A549 (cell line): ENCODE data around the gene CCDC152. TPM values are rescaled to one million over a fixed set of nuclear protein-coding genes. Genes with fewer than 3 reads are reported as not detected.

ENCODE experiments used
- ATAC-seq, 2 experiments: fragments of 200-7000 bp in 1 of 2; fragments of >200 bp in 1 of 2; cut with Nextera tagmentation in 1 of 2; cut with Tn5 transposase in 1 of 2; 3 replicates each; pipeline versions ENCODE4 v1.8.0 to v1.9.1; 2018 to 2020; ENCODE audit warnings: mild to moderate bottlenecking in 1 of 2, moderate library complexity in 1 of 2
- CTCF ChIA-PET: fragments of 300-600 bp; sonication (Branson Sonifier 250); formaldehyde crosslinking; extraction: SDS; loops from one replicate; lab custom pipeline; 2021; ENCODE audit warnings: antibody characterized with exemption, inconsistent platforms; lab: Yijun Ruan, JAX
- POLR2A ChIA-PET: fragments of 350-600 bp; formaldehyde crosslinking; extraction: SDS; loops from one replicate; lab custom pipeline; 2021; ENCODE audit warnings: antibody characterized with exemption, inconsistent platforms; lab: Yijun Ruan, JAX
- DNase-seq, 2 experiments: peaks; one replicate each; pipeline versions ENCODE4 v3.0.0 to v3.0.0-alpha.2; 2011 to 2016; ENCODE audit warnings: low read depth in 1 of 2, low spot score in 1 of 2
- FAIRE-seq: peaks from 2 replicates; lab custom pipeline; 2011; peaks lifted over from hg19 to GRCh38; lab: Jason Lieb, UNC
- H3K27ac ChIP-seq, 2 experiments: fragments of >200 bp; sonication (Bioruptor Twin); formaldehyde crosslinking; 3 replicates each; pipeline ENCODE4 v1.5.1; 2016 to 2017
- H3K4me1 ChIP-seq: fragments of >200 bp; sonication (Bioruptor Twin); formaldehyde crosslinking; 3 replicates; pipeline ENCODE4 v1.6.1; 2016
- H3K4me2 ChIP-seq: fragments of >200 bp; sonication (Bioruptor Twin); formaldehyde crosslinking; 3 replicates; pipeline ENCODE4 v1.6.1; 2016
- H3K4me3 ChIP-seq: fragments of >200 bp; sonication (Bioruptor Twin); formaldehyde crosslinking; 3 replicates; pipeline ENCODE4 v1.5.1; 2016
- H3K9me3 ChIP-seq: fragments of >200 bp; sonication (Bioruptor Twin); formaldehyde crosslinking; 3 replicates; pipeline ENCODE4 v1.6.1; 2016
- CBX2 ChIP-seq: fragments of 200-600 bp; sonication (generic); IDR thresholded peaks from 2 replicates; pipeline ENCODE4 v1.6.1; 2016; ENCODE audit warnings: low read depth, mild to moderate bottlenecking, borderline replicate concordance
- CTCF ChIP-seq: fragments of >200 bp; sonication (Bioruptor Twin); formaldehyde crosslinking; IDR thresholded peaks from 3 replicates; pipeline ENCODE4 v1.5.1; 2016
- E2F6 ChIP-seq: IDR thresholded peaks from 2 replicates; pipeline ENCODE4 v1.6.1; 2012; ENCODE audit warnings: low read depth, borderline replicate concordance
- EHF ChIP-seq: fragments of 250-450 bp; sonication (Bioruptor Pico); IDR thresholded peaks from 2 replicates; pipeline ENCODE4 v1.5.0; 2020; ENCODE audit warnings: mild to moderate bottlenecking
- EP300 ChIP-seq, 2 experiments: fragments of >200 bp; sonication (Bioruptor Twin); formaldehyde crosslinking; IDR thresholded peaks; 2 replicates in 1 of 2; 3 replicates in 1 of 2; pipeline ENCODE4 v1.6.1; 2016 to 2017
- ESRRA ChIP-seq: fragments of 150-350 bp; IDR thresholded peaks from 2 replicates; pipeline ENCODE4 v1.6.1; 2014; ENCODE audit warnings: mild to moderate bottlenecking, low read length, borderline replicate concordance
- FOSB ChIP-seq: fragments of 250-450 bp; sonication (Bioruptor Pico); IDR thresholded peaks from 2 replicates; pipeline ENCODE4 v1.5.0; 2020; ENCODE audit warnings: mild to moderate bottlenecking, moderate library complexity
- FOSL2 ChIP-seq, 2 experiments: fragments of 450-650 bp in 1 of 2; fragments of >200 bp in 1 of 2; sonication (Bioruptor Twin) in 1 of 2; formaldehyde crosslinking; IDR thresholded peaks; 2 replicates each; pipeline versions ENCODE4 v1.5.0 to v1.6.1; 2016 to 2020; ENCODE audit warnings: mild to moderate bottlenecking in 1 of 2, moderate library complexity in 1 of 2
- FOXS1 ChIP-seq: fragments of 250-450 bp; sonication (Bioruptor Pico); IDR thresholded peaks from 2 replicates; pipeline ENCODE4 v1.5.0; 2020; ENCODE audit warnings: mild to moderate bottlenecking, moderate library complexity
- HES2 ChIP-seq: fragments of >200 bp; sonication (Bioruptor Twin); formaldehyde crosslinking; IDR thresholded peaks from 2 replicates; pipeline ENCODE4 v1.6.1; 2016
- HMGXB4 ChIP-seq: fragments of 250-450 bp; sonication (Bioruptor Pico); IDR thresholded peaks from 2 replicates; pipeline ENCODE4 v1.5.0; 2021; ENCODE audit warnings: mild to moderate bottlenecking, moderate library complexity, borderline replicate concordance
- HOXB13 ChIP-seq: fragments of 250-450 bp; sonication (Bioruptor Pico); IDR thresholded peaks from 2 replicates; pipeline ENCODE4 v1.5.0; 2020; ENCODE audit warnings: low read depth, mild to moderate bottlenecking, moderate library complexity
- JUN ChIP-seq, 2 experiments: fragments of >200 bp; sonication (Bioruptor Twin); formaldehyde crosslinking; IDR thresholded peaks; 2 replicates in 1 of 2; 3 replicates in 1 of 2; pipeline ENCODE4 v1.6.1; 2016 to 2017
- MAFK ChIP-seq: fragments of 450-650 bp; IDR thresholded peaks from 2 replicates; pipeline ENCODE4 v1.6.1; 2014; ENCODE audit not compliant: partially characterized antibody
- MAZ ChIP-seq: fragments of 150-350 bp; IDR thresholded peaks from 2 replicates; pipeline ENCODE4 v1.6.1; 2014; ENCODE audit warnings: antibody characterized with exemption, low read depth, low read length, borderline replicate concordance
- NFE2L2 ChIP-seq: fragments of 150-350 bp; conservative IDR thresholded peaks from 2 replicates; pipeline ENCODE4 v1.6.1; 2014; ENCODE audit warnings: low read length
- PHF8 ChIP-seq: fragments of 200-600 bp; sonication (generic); IDR thresholded peaks from 2 replicates; pipeline ENCODE4 v1.6.1; 2016; ENCODE audit warnings: low read depth, mild to moderate bottlenecking, antibody characterized with exemption, moderate library complexity, borderline replicate concordance
- REST ChIP-seq: fragments of 200-600 bp; sonication (generic); IDR thresholded peaks from 2 replicates; pipeline ENCODE4 v1.6.1; 2016; ENCODE audit warnings: antibody characterized with exemption, mild to moderate bottlenecking, moderate library complexity
- RFX5 ChIP-seq: fragments of 450-650 bp; IDR thresholded peaks from 2 replicates; pipeline ENCODE4 v1.7.1; 2014; ENCODE audit warnings: antibody characterized with exemption, mild to moderate bottlenecking, moderate library complexity
- SREBF2 ChIP-seq: fragments of 450-650 bp; IDR thresholded peaks from 2 replicates; pipeline ENCODE4 v1.6.1; 2014; ENCODE audit warnings: mild to moderate bottlenecking, moderate library complexity
- ZFP36 ChIP-seq: fragments of 450-650 bp; IDR thresholded peaks from 2 replicates; pipeline ENCODE4 v1.6.1; 2014; ENCODE audit warnings: borderline replicate concordance; ENCODE audit not compliant: partially characterized antibody
- ZSCAN20 ChIP-seq: fragments of 250-450 bp; sonication (Bioruptor Pico); IDR thresholded peaks from 2 replicates; pipeline ENCODE4 v1.8.0; 2022; ENCODE audit warnings: mild to moderate bottlenecking, moderate library complexity
- WGBS: methylation state at CpG from one replicate; pipeline ENCODE4 v1.1.6; 2017; ENCODE audit errors: missing lambda C conversion rate; 5-methylcytosine and 5-hydroxymethylcytosine counted together
- polyA plus RNA-seq, 4 experiments: library from polyadenylated mRNA; depleted of rRNA in 3 of 4; stranded (reverse); fragments of >200 nt; fragmentation: RNase III in 1 of 4; extraction: RNeasy Plus Mini Kit Qiagen cat#74134 plus additional on column Dnase treatment in 1 of 4; gene quantifications; 2 replicates in 3 of 4; 3 replicates in 1 of 4; pipeline ENCODE4 v1.2.3, GENCODE V29; 2011 to 2017

The CCDC152 gene
- polyA plus RNA-seq, 2 of the 4 experiments (the other 2 are of a cell fraction), result not detected

- ATAC-seq (no peak), FAIRE-seq (no peak)
- WGBS, result 48% methylated on average over 2 of the region's 2 CpGs
- no peak overlapping the region for H3K4me2 ChIP-seq
- H3K27ac ChIP-seq, result no peak overlapping the region
- TF ChIP-seq RFX5 (no peak), MAFK (peak; percentile 24)
- TF ChIP-seq, all 56 proteins: peak for 1
- CTCF ChIA-PET, result interaction anchor here (0.7 kb wide), 1 partner anchor 15 kb away, joined by 3 read pairs; no protein-coding TSS in a partner anchor
- POLR2A ChIA-PET, result no interaction called here
- Histone ChIP-seq H3K4me3 (no peak overlapping the region), H3K9me3 (no peaks in the 10 kb centered on the region), H3K4me1 (no peaks in the 10 kb centered on the region)
- DNase-seq, result no peak
Measured at GRCh38 chr5:42830924-42831323, 74.3 kb downstream of the CCDC152 start.

- Histone ChIP-seq H3K4me3 (no peak overlapping the region), H3K9me3 (no peaks in the 10 kb centered on the region)
- CTCF ChIA-PET, result interaction anchor here (1.2 kb wide), 1 partner anchor 77 kb away, joined by 3 read pairs; no protein-coding TSS in a partner anchor
- ATAC-seq (no peak), FAIRE-seq (no peak)
- WGBS, result 50% methylated on average over 5 of the region's 5 CpGs
- TF ChIP-seq ESRRA, result no peak
- no peak for TF ChIP-seq HOXB13
- no peak for TF ChIP-seq ZFP36
- TF ChIP-seq ZSCAN20, result no peak
- TF ChIP-seq FOSL2 (IDR thresholded peaks at IDR 0.05), result no peak
- TF ChIP-seq FOSL2 (CRISPR knock-in tag; IDR thresholded peaks at IDR 0.05), result no peak
- no peak for TF ChIP-seq FOSB
- no peak for TF ChIP-seq EHF
- no peak for TF ChIP-seq HMGXB4
- no peak for TF ChIP-seq SREBF2
- no peak for TF ChIP-seq FOXS1 (CRISPR knock-in tag)
- no peak for TF ChIP-seq CBX2
- no peak for TF ChIP-seq PHF8
- TF ChIP-seq NFE2L2, result no peak
- TF ChIP-seq REST, result no peak
- no peak for TF ChIP-seq CTCF
- TF ChIP-seq MAZ, result no peak
- no peak for TF ChIP-seq JUN (IDR thresholded peaks at IDR 0.05)
- no peak for TF ChIP-seq E2F6
- TF ChIP-seq HES2, result no peak
- no peak for TF ChIP-seq EP300 (IDR thresholded peaks at IDR 0.05)
- TF ChIP-seq, all 56 proteins: peak for 0
- POLR2A ChIA-PET, result no interaction called here
- no peaks in the 10 kb centered on the region for H3K4me1 ChIP-seq
- DNase-seq, result no peak
- no peak overlapping the region for H3K4me2 ChIP-seq
- no peak overlapping the region for H3K27ac ChIP-seq
Measured at GRCh38 chr5:42832060-42832459, 75.4 kb downstream of the CCDC152 start.
